Measurements from ENCODE around the gene ONECUT1.

ONECUT1 gene

DNA sequence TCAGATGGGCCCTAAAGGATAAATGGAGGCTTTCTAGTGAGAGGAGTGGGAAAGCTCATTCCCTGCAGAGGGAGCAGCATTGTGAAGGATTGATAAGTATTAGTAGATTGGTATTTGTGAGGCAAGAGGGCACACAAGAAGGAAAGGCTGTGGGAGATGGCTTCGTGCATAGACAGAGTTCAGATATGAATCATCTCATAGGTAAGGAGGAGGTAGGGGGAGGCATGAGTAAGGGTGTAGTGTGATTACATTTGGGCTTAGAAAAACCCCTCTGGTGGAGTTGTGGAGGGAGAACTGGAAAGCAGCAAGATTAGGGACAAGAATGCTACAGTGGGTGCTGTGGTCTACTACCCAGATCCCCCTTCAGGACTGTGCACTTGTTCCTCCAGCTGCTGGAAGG, 29.6 kb downstream of the ONECUT1 start:
- TF ChIP-seq, protein P1, sequence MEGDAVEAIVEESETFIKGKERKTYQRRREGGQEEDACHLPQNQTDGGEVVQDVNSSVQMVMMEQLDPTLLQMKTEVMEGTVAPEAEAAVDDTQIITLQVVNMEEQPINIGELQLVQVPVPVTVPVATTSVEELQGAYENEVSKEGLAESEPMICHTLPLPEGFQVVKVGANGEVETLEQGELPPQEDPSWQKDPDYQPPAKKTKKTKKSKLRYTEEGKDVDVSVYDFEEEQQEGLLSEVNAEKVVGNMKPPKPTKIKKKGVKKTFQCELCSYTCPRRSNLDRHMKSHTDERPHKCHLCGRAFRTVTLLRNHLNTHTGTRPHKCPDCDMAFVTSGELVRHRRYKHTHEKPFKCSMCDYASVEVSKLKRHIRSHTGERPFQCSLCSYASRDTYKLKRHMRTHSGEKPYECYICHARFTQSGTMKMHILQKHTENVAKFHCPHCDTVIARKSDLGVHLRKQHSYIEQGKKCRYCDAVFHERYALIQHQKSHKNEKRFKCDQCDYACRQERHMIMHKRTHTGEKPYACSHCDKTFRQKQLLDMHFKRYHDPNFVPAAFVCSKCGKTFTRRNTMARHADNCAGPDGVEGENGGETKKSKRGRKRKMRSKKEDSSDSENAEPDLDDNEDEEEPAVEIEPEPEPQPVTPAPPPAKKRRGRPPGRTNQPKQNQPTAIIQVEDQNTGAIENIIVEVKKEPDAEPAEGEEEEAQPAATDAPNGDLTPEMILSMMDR (conservative IDR thresholded peaks at IDR 0.05; ENCODE audit: low read depth, low read length): no peak
- H3K27me3 ChIP-seq (ENCODE audit: insufficient read depth, low read depth): no peaks in the 10 kb centered on the region
- H3K9ac ChIP-seq: no peak overlapping the region

DNA sequence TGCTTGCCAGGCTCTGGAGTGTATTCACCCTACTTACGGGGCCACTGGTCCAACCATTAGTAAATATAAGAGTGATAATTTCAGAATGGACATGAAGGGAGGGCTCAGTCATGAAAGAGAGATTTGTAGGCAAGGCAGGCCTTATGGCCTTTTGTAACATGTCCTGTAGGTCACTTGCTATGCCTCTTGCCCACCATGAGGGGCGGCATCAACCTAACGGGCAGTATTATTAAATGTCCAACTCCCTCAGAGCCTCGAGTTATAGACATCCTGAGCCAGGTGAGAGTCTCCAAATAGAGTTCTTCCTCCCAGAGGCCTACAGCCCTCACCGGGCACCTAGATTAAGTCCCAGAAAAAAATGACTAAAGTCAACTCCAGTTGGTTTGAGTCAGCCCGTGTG, 30.2 kb downstream of the ONECUT1 start:
- no peak overlapping the region for H2AFZ ChIP-seq (ENCODE audit: low read depth)
- no peaks in the 10 kb centered on the region for H3K27me3 ChIP-seq (ENCODE audit: insufficient read depth, low read depth)
- H4K20me1 ChIP-seq (ENCODE audit: insufficient read depth): no peaks in the 10 kb centered on the region
- H3K4me2 ChIP-seq: no peak overlapping the region
- H3K79me2 ChIP-seq (ENCODE audit: insufficient read depth, low read depth): no peaks in the 10 kb centered on the region
- H3K4me3 ChIP-seq (IDR thresholded peaks at IDR 0.05; ENCODE audit: insufficient read depth, low read depth, low read length): no peak overlapping the region
- TF ChIP-seq, protein P1 (conservative IDR thresholded peaks at IDR 0.05; ENCODE audit: low read depth, low read length): no peak
- H3K4me1 ChIP-seq (ENCODE audit: low read depth, poor library complexity, severe bottlenecking): no peaks in the 10 kb centered on the region
- H3K27ac ChIP-seq: no peak overlapping the region
- no peak overlapping the region for H3K9ac ChIP-seq
- H3K36me3 ChIP-seq (ENCODE audit: insufficient read depth): no peaks in the 10 kb centered on the region

More for the DNA sequence above, 29.6 kb downstream of the ONECUT1 start:
- Histone ChIP-seq H3K4me3 (IDR thresholded peaks at IDR 0.05; ENCODE audit: insufficient read depth, low read depth, low read length) (no peak overlapping the region), H4K20me1 (ENCODE audit: insufficient read depth) (no peaks in the 10 kb centered on the region), H3K4me2 (no peak overlapping the region), H3K27ac (no peak overlapping the region), H2AFZ (ENCODE audit: low read depth) (no peak overlapping the region), H3K4me1 (ENCODE audit: low read depth, poor library complexity, severe bottlenecking) (no peaks in the 10 kb centered on the region), H3K36me3 (ENCODE audit: insufficient read depth) (no peaks in the 10 kb centered on the region), H3K79me2 (ENCODE audit: insufficient read depth, low read depth) (no peaks in the 10 kb centered on the region)

DNA sequence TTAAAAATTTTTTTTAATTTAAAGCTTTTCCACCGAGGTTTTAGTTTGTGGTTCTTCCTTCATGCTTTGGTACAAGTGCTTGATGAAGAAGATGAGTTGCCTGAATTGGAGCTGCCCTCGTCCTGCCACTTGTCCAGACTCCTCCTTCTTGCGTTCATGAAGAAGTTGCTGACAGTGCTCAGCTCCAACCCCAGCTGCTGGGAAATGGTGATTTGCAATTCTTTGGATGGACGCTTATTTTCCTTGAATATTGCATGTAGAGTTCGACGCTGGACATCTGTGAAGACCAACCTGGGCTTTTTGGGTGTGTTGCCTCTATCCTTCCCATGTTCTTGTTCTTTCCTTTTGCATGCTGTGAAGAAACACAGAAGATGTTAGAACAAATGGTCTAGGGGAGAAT, 32.6 kb downstream of the ONECUT1 start:
- Histone ChIP-seq H3K4me3 (IDR thresholded peaks at IDR 0.05; ENCODE audit: insufficient read depth, low read depth, low read length) (no peak overlapping the region), H3K9ac (no peak overlapping the region), H3K36me3 (ENCODE audit: insufficient read depth) (no peaks in the 10 kb centered on the region), H3K79me2 (ENCODE audit: insufficient read depth, low read depth) (no peaks in the 10 kb centered on the region), H3K27ac (no peak overlapping the region), H4K20me1 (ENCODE audit: insufficient read depth) (no peaks in the 10 kb centered on the region), H3K4me2 (no peak overlapping the region), H3K4me1 (ENCODE audit: low read depth, poor library complexity, severe bottlenecking) (no peaks in the 10 kb centered on the region), H3K27me3 (ENCODE audit: insufficient read depth, low read depth) (no peaks in the 10 kb centered on the region), H2AFZ (ENCODE audit: low read depth) (no peak overlapping the region)
- TF ChIP-seq, protein P1 (conservative IDR thresholded peaks at IDR 0.05; ENCODE audit: low read depth, low read length): no peak

DNA sequence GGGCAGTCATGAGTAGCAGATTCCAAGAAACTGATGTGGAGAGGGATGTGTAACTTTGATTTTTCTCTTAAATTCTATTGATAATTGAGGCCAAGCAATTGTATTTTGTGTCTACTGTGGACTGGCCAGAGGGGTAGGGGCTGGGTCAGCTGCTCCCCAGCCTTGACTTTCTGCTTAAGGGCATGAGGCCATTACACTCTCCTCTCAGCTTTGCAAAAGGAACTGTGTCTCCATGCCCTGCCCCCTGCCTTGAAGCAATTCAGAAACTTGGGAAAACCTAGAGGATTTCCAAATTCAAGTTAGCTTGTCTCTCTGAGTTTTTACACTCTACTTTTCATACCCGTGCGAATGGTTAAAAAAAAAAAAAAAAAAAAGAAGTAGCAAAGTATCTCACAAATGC, 38.6 kb downstream of the ONECUT1 start:
- H3K27ac ChIP-seq: no peak overlapping the region
- no peaks in the 10 kb centered on the region for H3K4me1 ChIP-seq (ENCODE audit: low read depth, poor library complexity, severe bottlenecking)
- no peak overlapping the region for H3K4me2 ChIP-seq
- no peaks in the 10 kb centered on the region for H3K27me3 ChIP-seq (ENCODE audit: insufficient read depth, low read depth)
- TF ChIP-seq, protein P1 (conservative IDR thresholded peaks at IDR 0.05; ENCODE audit: low read depth, low read length): no peak
- no peak overlapping the region for H2AFZ ChIP-seq (ENCODE audit: low read depth)
- no peaks in the 10 kb centered on the region for H3K36me3 ChIP-seq (ENCODE audit: insufficient read depth)
- H4K20me1 ChIP-seq (ENCODE audit: insufficient read depth): no peaks in the 10 kb centered on the region
- no peak overlapping the region for H3K9ac ChIP-seq
- H3K4me3 ChIP-seq (IDR thresholded peaks at IDR 0.05; ENCODE audit: insufficient read depth, low read depth, low read length): no peak overlapping the region
- H3K79me2 ChIP-seq (ENCODE audit: insufficient read depth, low read depth): no peaks in the 10 kb centered on the region

Data from KMS-11 (cell line).